Epithelial cell of proximal tubule (primary cell): Measurements from ENCODE around the gene BSG. TPM values are rescaled to one million over a fixed set of nuclear protein-coding genes. Genes with fewer than 3 reads are reported as not detected.
A peak's percentile ranks its signal among the peaks of the same experiment; 100 is the strongest.

Source experiments
- DNase-seq: peaks from one replicate; pipeline ENCODE4 v3.0.0-alpha.2; 2011; ENCODE audit warnings: low read depth
- H3K4me3 ChIP-seq: 2 replicates; pipeline ENCODE4 v1.5.1; 2011; ENCODE audit warnings: low read depth, mild to moderate bottlenecking, low read length
- CTCF ChIP-seq: conservative IDR thresholded peaks from 2 replicates; pipeline ENCODE4 v1.5.1; 2012; ENCODE audit warnings: low read depth, mild to moderate bottlenecking, low read length
- total RNA-seq: library from RNA; depleted of rRNA; stranded (reverse); fragments of >200 nt; gene quantifications from 2 replicates; pipeline ENCODE4 v1.2.3, GENCODE V29; 2015

The BSG gene
- total RNA-seq, 1 donor from 2014 or later, result 705 TPM

GRCh38 chr19:540867-541637 is 31.3 kb upstream of the BSG start:
- H3K4me3 ChIP-seq, result no peak overlapping the region
- DNase-seq, result no peak
- TF ChIP-seq CTCF, result no peak

- H3K4me3 ChIP-seq, result no peak overlapping the region
- DNase-seq, result no peak
- no peak for TF ChIP-seq CTCF
Measured at GRCh38 chr19:541699-542098, 30.7 kb upstream of the BSG start.

- TF ChIP-seq CTCF, result no peak
- DNase-seq, result no peak
- H3K4me3 ChIP-seq, result no peak overlapping the region
Measured at GRCh38 chr19:542173-542866, 30.1 kb upstream of the BSG start.

GRCh38 chr19:543910-544608 is 28.3 kb upstream of the BSG start, which contains the start of gene GZMM:
TSS of gene GZMM (plus strand) at chr19:544053. CDS start at chr19:544072, 19 bp downstream.
- TF ChIP-seq CTCF, result no peak
- DNase-seq, result no peak
- H3K4me3 ChIP-seq, result no peak within 1 kb of the TSS

GRCh38 chr19:547117-547516 is 25.3 kb upstream of the BSG start:
- no peak overlapping the region for H3K4me3 ChIP-seq
- no peak for DNase-seq
- no peak for TF ChIP-seq CTCF

- no peak for DNase-seq
- TF ChIP-seq CTCF, result peak; percentile 12
- H3K4me3 ChIP-seq, result no peak overlapping the region
Measured at GRCh38 chr19:547836-548720, 24.3 kb upstream of the BSG start.
